Subcutaneous adipose tissue (tissue), 4 donors: ENCODE data around the gene TUBB2A. TPM values are rescaled to one million over a fixed set of nuclear protein-coding genes. Genes with fewer than 3 reads are reported as not detected.

ENCODE experiments used
- total RNA-seq, 4 donors: library from RNA; depleted of rRNA; stranded (reverse); fragments of >200 nt; gene quantifications; one replicate each; pipeline ENCODE4 v1.1.0, GENCODE V29; 2016
- TF ChIP-seq, protein P1 (sequence below): fragments of 450-650 bp; IDR thresholded peaks from one replicate; pipeline ENCODE4 v1.5.1; 2016; ENCODE audit warnings: low read depth, mild to moderate bottlenecking, control low read depth, antibody characterized with exemption, moderate library complexity

The TUBB2A gene
- total RNA-seq, 4 donors from 2014 or later, result 34.0 to 66.0 (median 51.3) TPM

GRCh38 chr6:3199382-3199781 lies 42.0 kb upstream of the TUBB2A start:
- TF ChIP-seq, protein P1, sequence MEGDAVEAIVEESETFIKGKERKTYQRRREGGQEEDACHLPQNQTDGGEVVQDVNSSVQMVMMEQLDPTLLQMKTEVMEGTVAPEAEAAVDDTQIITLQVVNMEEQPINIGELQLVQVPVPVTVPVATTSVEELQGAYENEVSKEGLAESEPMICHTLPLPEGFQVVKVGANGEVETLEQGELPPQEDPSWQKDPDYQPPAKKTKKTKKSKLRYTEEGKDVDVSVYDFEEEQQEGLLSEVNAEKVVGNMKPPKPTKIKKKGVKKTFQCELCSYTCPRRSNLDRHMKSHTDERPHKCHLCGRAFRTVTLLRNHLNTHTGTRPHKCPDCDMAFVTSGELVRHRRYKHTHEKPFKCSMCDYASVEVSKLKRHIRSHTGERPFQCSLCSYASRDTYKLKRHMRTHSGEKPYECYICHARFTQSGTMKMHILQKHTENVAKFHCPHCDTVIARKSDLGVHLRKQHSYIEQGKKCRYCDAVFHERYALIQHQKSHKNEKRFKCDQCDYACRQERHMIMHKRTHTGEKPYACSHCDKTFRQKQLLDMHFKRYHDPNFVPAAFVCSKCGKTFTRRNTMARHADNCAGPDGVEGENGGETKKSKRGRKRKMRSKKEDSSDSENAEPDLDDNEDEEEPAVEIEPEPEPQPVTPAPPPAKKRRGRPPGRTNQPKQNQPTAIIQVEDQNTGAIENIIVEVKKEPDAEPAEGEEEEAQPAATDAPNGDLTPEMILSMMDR, result no peak

GRCh38 chr6:3196770-3197169 lies 39.4 kb upstream of the TUBB2A start:
- TF ChIP-seq, protein P1, result no peak

- TF ChIP-seq, protein P1, result no peak
These were observed 38.6 kb upstream of the TUBB2A start for GRCh38 chr6:3195695-3196497.

DNA sequence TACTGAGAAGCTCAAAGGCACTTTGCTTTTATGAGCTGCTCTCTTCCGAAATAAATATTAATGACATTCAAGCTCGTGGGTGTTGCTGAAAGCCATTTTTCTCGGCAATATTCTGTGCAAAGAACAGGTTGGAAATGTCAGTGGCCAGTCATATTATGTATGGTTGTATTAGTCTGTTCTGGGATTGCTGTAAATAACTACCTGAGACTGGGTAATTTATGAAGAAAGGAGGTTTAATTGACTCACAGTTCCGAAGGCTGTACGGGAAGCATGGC lies 38.0 kb upstream of the TUBB2A start:
- TF ChIP-seq, protein P1, result no peak

- TF ChIP-seq, protein P1, result no peak
These were observed 37.4 kb upstream of the TUBB2A start for GRCh38 chr6:3194535-3195419.

DNA sequence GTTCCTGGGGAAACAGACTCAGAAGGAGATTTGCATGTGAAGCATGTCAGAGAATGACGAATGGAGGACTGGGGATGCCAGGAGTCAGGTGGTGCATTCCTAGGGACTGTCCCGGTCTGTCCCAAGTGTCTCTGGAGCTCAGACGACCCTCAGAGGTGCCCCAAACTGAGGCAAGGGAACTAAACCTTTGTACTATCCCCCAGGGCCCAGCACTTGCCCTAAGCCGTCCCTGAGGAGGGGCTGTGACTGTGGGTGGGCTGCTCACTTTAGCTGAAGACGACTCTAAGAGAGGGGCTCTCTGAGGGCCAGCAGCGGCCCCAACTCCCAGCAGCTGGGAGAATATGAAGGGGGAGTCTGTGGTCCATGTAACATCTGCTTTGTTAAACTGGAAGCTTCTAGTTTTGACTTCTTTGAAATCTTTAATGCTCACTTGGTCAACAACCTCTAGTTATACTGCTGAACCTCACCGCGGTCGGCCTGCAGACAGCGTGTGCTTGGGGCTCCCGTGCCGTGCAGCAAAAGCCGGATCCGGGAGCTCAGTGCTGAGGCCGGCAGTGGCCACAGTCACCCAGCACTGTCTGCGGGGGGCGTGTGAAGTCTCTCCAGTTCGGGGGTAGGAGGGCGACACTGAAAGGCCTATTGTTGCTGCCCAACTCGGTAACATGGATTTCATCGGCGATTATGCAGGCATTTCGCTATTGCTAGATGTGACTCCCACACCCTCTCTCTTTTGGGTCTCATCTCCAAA lies 35.9 kb upstream of the TUBB2A start:
- TF ChIP-seq, protein P1, result no peak

DNA sequence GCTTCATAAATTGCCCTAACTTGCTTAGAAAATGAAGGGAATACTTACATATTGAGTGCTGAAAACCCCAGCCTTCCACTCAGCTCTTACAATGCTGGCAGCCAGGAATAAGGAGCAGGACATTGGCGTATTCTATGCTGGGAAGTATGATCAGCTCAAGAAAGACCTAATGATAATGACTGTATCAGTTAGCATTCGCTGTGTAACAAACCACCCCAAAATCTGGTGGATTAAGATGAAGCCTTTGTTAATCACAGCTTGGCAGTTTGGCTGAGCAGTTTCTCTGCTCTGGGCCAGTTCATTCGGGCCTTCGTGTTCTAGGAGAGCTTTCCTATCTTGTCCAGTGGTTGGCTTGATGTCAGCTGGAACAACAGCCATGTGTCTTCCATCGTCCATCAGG lies 33.4 kb upstream of the TUBB2A start:
- TF ChIP-seq, protein P1, result no peak
